Right renal pelvis (tissue), 4 donors: Measurements from ENCODE around the gene PYHIN1. TPM values are rescaled to one million over a fixed set of nuclear protein-coding genes. Genes with fewer than 3 reads are reported as not detected.

Experiments used
- DNase-seq, 4 donors: peaks; one replicate each; pipeline ENCODE4 v3.0.0-alpha.2; 2013; ENCODE audit warnings: low read depth in 4 of 4, low spot score in 3 of 4, missing footprints in 1 of 4
- polyA plus RNA-seq, 4 donors: library from polyadenylated mRNA; unstranded; fragments of 120-200 nt; gene quantifications; one replicate each; pipeline ENCODE4 v1.2.1, GENCODE V29; 2013; ENCODE audit not compliant: insufficient read length in 4 of 4

The PYHIN1 gene
- under 1 TPM; 0.13 to 0.35 (median 0.22) TPM for polyA plus RNA-seq

DNA sequence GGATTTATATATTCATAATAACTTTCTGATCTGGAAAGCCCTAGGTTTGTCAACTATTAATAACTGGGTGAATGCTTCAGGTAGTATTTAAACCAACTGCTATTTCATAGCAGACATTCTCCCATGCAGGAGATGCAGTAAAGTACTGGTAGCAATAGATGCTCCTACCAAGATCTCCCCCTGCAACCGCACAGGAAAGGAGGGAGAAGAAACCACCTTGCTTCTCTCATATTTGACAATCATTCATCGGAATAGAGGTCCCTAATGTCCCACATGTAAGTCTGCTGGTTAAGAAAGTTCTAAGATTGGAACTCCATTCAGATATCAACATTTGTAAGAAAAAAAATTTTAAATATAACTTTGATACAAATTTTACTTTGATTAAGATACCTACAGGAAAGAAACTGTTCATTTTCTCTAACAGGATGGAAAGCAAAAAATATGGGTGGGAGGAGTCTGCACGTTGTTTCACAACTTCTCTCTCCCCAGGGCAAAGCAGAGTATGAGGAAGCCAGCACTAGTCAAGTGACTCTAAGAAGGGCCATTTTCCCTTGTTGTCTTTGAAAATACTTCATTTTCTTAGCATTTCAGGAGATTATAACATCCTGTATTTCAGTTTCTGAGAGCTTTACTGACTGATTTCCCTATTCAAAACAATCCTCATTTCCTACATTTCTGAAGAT lies at the start of gene PYHIN1:
Gene PYHIN1, plus strand, starts transcription at position 498 of the 683 bp plus-strand sequence. CDS start 5,359 bp downstream, outside the sequence.
- DNase-seq: no peak

GRCh38 chr1:158893654-158894053 lies 37.7 kb upstream of the PYHIN1 start:
- no peak for DNase-seq

GRCh38 chr1:158898722-158899121 lies 32.6 kb upstream of the PYHIN1 start:
- no peak for DNase-seq

- no peak for DNase-seq
These were observed 29.7 kb upstream of the PYHIN1 start for GRCh38 chr1:158901623-158902022.

DNA sequence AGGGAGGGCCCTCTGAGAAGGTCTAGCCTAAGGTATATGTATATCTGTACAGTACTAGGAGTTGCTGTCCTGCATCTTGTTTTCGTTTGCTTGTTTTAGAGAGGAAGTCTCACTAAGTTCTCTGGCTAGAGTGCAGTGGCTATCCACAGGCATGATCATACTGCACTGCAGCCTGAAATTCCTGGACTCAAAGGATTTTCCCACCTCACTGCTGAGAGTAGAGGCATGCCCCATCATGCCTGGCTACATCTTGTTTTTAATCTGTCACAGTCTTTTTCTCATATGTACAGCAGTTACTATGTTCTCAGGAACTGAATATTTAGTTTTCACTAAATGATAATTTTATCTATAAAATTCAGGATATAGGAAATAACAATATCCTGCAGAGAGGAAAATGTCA lies 15.3 kb upstream of the PYHIN1 start:
- no peak for DNase-seq

DNA sequence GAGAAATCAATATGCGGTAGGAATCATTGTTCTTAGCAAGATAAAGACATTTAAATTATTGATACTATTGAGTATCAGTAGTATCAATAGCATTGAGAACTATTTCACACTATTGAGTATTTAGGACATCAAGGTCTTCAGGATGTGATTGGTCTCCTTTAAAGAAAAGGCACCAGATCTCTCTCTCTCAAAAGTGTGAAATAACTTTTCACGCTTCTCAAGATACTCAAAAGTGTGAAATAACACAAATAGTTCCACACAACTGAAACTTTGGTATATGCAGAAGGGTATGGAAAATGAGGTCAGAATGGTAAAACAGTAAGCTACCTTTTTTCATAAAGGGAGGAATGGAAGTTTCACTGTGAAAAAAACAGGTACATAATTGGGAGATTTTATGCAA lies 6.7 kb upstream of the PYHIN1 start:
- DNase-seq: no peak

- no peak for DNase-seq
These were observed 848 bp upstream of the PYHIN1 start for GRCh38 chr1:158930504-158930903.

DNA sequence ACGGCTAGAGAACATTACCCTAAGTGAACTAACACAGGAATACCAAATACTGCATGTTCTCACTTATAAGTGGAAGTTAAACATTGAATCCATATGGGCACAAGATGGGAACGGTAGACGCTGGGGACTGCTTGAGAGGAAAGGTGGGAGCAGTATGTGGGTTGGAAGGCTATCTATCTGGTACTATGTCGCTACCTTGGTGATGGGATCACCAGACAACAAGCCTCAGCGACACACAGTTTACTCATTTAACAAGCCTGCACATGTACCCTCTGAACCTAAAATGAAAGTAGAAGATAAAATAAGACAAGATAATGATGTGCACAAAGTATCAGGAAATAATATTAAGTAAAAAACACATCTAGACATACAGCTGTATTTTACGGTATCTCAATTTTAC lies 819 bp downstream of the PYHIN1 start:
- DNase-seq: no peak

GRCh38 chr1:158933621-158934020 lies 2.3 kb downstream of the PYHIN1 start:
- no peak for DNase-seq

GRCh38 chr1:158939180-158939579 lies 7.8 kb downstream of the PYHIN1 start:
- DNase-seq: no peak

DNA sequence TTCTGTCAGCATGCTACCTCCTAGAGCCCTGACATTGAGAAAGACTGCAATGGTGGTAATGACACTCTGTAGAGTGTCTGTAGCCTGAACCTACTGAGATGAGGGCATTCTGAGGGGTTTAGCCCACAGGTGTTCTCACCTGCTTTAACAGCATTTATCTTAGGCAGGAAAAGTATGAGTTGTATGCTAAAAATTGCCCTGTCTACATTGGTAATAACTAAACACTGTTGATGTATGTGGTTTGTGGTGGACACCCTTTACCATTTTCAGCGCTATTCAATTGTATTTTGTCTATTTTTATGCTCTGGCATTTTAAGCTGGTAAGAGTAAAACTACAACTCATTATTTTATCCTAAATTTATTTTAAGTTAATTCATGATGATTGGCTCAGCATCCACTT lies 10.0 kb downstream of the PYHIN1 start:
- no peak for DNase-seq

DNA sequence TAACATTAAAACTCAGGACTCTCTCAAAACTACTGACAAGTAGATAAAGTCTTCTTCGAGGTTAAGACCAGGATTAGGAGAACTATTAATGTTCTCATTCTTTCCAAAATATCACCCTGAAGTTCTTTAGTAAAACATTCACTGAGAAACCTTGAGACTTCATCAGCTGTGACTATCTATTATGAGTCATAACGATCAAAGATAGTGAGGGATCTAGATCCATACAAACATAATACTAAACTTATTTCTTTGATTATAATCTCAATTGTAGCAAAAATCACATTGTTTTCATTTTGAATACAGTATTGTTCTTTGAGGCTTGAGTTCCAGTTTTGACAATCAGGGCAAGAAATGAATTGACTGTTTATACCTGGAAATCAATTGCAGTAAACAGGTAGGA lies 11.1 kb downstream of the PYHIN1 start:
- DNase-seq: no peak

DNA sequence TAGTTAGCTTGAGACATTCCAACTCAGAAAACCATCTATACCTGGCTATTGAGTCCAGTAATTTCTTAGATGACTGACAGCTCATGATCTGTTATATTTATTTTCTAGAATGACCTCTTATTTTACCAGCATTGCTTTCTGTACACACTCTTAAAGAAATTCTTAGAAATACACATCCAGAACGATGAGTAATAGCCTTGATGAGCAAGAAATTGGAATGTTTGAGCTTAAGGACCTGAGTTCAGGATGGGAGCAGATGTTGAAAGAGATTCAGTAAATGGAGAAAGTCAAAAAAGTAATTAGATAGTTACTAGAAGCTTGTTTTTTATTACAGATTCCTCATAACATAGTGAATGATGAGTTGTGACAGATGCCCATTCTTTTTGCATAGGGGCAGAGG lies 11.7 kb downstream of the PYHIN1 start:
- DNase-seq: no peak

GRCh38 chr1:158945061-158945460 lies 13.7 kb downstream of the PYHIN1 start:
- no peak for DNase-seq

DNA sequence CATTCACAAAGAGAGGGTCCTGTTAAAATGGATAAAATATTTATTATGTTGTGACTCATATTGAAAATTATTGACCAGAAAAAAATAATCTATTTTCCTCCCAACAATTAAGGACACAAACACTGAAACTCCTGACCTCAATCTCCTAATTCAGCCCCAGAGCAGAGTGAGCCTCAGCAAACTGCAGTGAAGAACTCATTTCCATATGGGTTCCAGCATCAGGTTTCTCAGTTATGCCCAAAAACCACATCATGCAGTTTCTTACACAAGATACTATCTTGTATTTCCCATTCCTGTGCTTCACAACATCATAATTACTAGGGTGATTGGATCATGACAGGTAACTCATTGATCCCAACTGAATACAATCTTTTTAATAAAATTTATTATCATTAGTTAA lies 15.4 kb downstream of the PYHIN1 start:
- DNase-seq: no peak

- no peak for DNase-seq
These were observed 20.6 kb downstream of the PYHIN1 start for GRCh38 chr1:158951956-158952355.

DNA sequence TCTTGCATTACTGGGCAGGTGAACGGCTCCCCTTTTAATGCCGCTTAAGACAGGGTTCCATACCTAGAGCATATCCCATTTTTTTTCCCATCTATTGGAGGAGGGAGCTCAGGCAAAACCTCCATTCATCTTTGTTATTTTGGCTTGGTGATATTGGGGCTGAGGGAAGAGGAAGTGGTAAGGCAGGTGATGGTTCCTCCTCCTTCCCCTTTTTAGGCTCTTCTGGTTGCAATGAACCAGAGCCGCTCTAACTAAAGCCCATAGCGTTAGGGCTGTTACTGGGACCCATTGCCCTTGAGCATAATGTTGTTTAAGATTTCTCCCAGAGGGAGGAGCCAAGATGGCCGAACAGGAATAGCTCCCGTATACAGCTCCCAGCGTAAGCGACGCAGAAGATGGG lies 21.1 kb downstream of the PYHIN1 start:
- DNase-seq: no peak

GRCh38 chr1:158961178-158961577 lies 29.8 kb downstream of the PYHIN1 start:
- no peak for DNase-seq

DNA sequence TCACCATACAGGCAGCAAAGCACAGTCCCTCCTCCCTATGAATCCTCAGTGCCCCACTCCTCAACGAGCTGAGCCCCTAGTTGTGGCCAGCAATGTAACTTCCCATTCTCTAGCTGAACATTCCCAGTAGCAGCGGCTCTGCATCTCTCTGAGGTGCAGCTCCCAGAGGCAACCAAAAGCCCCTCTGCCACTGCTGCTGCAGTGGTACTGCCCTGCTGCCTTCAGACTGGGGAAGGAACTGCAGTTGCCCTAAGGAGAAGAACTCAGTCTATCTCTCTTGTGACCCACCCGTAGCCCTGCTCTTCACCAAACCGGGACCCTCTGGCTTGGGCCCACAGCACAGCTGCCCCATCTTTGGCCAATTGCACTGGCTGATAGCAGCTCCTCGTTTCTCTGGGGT lies 31.6 kb downstream of the PYHIN1 start:
- DNase-seq: no peak

- no peak for DNase-seq
These were observed 37.8 kb downstream of the PYHIN1 start for GRCh38 chr1:158969166-158969565.

GRCh38 chr1:158969855-158970254 lies 38.5 kb downstream of the PYHIN1 start:
- no peak for DNase-seq

- DNase-seq: no peak
These were observed 41.5 kb downstream of the PYHIN1 start for GRCh38 chr1:158972841-158973240.

- no peak for DNase-seq
These were observed 44.9 kb downstream of the PYHIN1 start for GRCh38 chr1:158976219-158976618.
